ENCODE measurements around the gene GDAP2.

GDAP2 gene

DNA sequence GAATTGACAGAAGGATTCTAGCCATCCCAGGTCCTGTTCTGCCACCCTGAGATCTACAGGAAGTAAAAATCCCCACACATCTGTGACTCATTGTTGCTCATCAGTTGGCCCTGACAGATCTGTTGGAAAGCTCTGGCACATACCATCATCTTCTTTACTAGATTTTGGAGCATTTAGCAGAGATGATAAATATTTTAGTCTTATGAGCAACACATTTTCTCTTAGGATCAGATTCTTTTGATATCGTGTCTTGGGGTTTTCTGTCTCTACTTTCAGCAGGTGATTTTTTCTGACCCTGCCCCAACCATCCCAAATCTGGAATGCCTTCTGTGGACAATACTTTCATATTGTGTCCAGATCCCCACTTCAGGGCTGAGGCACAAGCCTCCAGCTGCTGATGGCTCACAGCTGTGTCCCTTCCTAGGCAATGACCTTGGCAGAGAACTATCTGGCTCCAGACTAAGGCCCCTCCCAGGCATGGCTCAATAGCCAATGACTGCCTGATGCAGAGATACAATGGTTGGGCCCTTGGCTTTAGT lies 102.8 kb downstream of the GDAP2 start:
- no peak for DNase-seq (ENCODE audit: extremely low spot score)
- ChIA-PET POLR2A (no interaction called here), CTCF (no interaction called here)
- TF ChIP-seq, protein P1, sequence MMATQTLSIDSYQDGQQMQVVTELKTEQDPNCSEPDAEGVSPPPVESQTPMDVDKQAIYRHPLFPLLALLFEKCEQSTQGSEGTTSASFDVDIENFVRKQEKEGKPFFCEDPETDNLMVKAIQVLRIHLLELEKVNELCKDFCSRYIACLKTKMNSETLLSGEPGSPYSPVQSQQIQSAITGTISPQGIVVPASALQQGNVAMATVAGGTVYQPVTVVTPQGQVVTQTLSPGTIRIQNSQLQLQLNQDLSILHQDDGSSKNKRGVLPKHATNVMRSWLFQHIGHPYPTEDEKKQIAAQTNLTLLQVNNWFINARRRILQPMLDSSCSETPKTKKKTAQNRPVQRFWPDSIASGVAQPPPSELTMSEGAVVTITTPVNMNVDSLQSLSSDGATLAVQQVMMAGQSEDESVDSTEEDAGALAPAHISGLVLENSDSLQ (IDR thresholded peaks at IDR 0.05): no peak
- no peak for TF ChIP-seq SP1 (IDR thresholded peaks at IDR 0.05)
- TF ChIP-seq ZNF384 (IDR thresholded peaks at IDR 0.05): no peak
- no peak for TF ChIP-seq HDGF (IDR thresholded peaks at IDR 0.05; ENCODE audit: borderline replicate concordance)
- no peak for TF ChIP-seq LEF1 (IDR thresholded peaks at IDR 0.05; ENCODE audit: borderline replicate concordance)
- no peak for TF ChIP-seq FOXA1 (IDR thresholded peaks at IDR 0.05)
- no peak for TF ChIP-seq NFRKB (IDR thresholded peaks at IDR 0.05)
- TF ChIP-seq CTBP1 (IDR thresholded peaks at IDR 0.05; ENCODE audit: borderline replicate concordance): no peak
- no peak for TF ChIP-seq FOXK2 (IDR thresholded peaks at IDR 0.05)
- no peak for TF ChIP-seq ARNT (IDR thresholded peaks at IDR 0.05)
- no peak for TF ChIP-seq BHLHE40 (IDR thresholded peaks at IDR 0.05; ENCODE audit: borderline replicate concordance)
- TF ChIP-seq L3MBTL2 (conservative IDR thresholded peaks at IDR 0.05): no peak
- no peak for TF ChIP-seq FOXM1 (IDR thresholded peaks at IDR 0.05; ENCODE audit: borderline replicate concordance)
- no peak for TF ChIP-seq SUZ12 (IDR thresholded peaks at IDR 0.05)
- no peak for TF ChIP-seq ELF4 (IDR thresholded peaks at IDR 0.05)

DNA sequence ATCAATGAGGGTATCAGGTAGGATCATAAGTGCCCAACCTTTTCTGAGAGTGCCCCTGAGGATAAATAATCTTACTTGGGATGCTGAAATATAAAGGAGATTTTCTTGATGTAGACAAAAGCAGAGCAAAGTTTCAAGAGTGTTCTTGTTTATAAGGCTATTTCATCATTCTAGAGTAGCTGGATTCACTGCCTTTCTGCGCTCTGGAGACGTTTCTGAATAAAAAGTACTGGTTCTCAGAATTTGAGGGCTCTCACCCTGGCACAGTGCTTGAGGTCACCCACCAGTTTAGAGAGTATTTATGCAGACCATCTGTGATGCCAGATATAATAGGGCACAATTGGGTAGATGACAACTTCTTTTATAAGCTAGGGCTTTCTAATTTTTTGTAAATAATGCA lies 103.3 kb downstream of the GDAP2 start:
- ChIA-PET CTCF (no interaction called here), POLR2A (no interaction called here)
- no peak for DNase-seq (ENCODE audit: extremely low spot score)
- TF ChIP-seq BHLHE40 (IDR thresholded peaks at IDR 0.05; ENCODE audit: borderline replicate concordance): no peak
- TF ChIP-seq ARNT (IDR thresholded peaks at IDR 0.05): no peak
- no peak for TF ChIP-seq SUZ12 (IDR thresholded peaks at IDR 0.05)
- no peak for TF ChIP-seq NFRKB (IDR thresholded peaks at IDR 0.05)
- no peak for TF ChIP-seq FOXM1 (IDR thresholded peaks at IDR 0.05; ENCODE audit: borderline replicate concordance)
- TF ChIP-seq, protein P1 (IDR thresholded peaks at IDR 0.05): no peak
- no peak for TF ChIP-seq CTBP1 (IDR thresholded peaks at IDR 0.05; ENCODE audit: borderline replicate concordance)

GRCh38 chr1:117825414-117825813 lies 104.0 kb downstream of the GDAP2 start:
- DNase-seq (ENCODE audit: extremely low spot score): no peak
- TF ChIP-seq SUZ12 (IDR thresholded peaks at IDR 0.05): no peak
- no peak for TF ChIP-seq LEF1 (IDR thresholded peaks at IDR 0.05; ENCODE audit: borderline replicate concordance)
- TF ChIP-seq FOXM1 (IDR thresholded peaks at IDR 0.05; ENCODE audit: borderline replicate concordance): no peak
- TF ChIP-seq ZNF384 (IDR thresholded peaks at IDR 0.05): no peak
- ChIA-PET POLR2A (no interaction called here), CTCF (no interaction called here)

- TF ChIP-seq LEF1 (IDR thresholded peaks at IDR 0.05; ENCODE audit: borderline replicate concordance) (no peak), FOXM1 (IDR thresholded peaks at IDR 0.05; ENCODE audit: borderline replicate concordance) (no peak), CTBP1 (IDR thresholded peaks at IDR 0.05; ENCODE audit: borderline replicate concordance) (no peak), BHLHE40 (IDR thresholded peaks at IDR 0.05; ENCODE audit: borderline replicate concordance) (no peak), FOXK2 (IDR thresholded peaks at IDR 0.05) (no peak), ZNF384 (IDR thresholded peaks at IDR 0.05) (no peak), HDGF (IDR thresholded peaks at IDR 0.05; ENCODE audit: borderline replicate concordance) (no peak), ELF4 (IDR thresholded peaks at IDR 0.05) (no peak)
- DNase-seq (ENCODE audit: extremely low spot score): no peak
- ChIA-PET CTCF (interaction anchor here (1.2 kb wide), 1 partner anchor 8 kb away, joined by 4 read pairs; no protein-coding TSS in a partner anchor), POLR2A (no interaction called here)
Observed at GRCh38 chr1:117824616-117825015, 104.8 kb downstream of the GDAP2 start.

DNA sequence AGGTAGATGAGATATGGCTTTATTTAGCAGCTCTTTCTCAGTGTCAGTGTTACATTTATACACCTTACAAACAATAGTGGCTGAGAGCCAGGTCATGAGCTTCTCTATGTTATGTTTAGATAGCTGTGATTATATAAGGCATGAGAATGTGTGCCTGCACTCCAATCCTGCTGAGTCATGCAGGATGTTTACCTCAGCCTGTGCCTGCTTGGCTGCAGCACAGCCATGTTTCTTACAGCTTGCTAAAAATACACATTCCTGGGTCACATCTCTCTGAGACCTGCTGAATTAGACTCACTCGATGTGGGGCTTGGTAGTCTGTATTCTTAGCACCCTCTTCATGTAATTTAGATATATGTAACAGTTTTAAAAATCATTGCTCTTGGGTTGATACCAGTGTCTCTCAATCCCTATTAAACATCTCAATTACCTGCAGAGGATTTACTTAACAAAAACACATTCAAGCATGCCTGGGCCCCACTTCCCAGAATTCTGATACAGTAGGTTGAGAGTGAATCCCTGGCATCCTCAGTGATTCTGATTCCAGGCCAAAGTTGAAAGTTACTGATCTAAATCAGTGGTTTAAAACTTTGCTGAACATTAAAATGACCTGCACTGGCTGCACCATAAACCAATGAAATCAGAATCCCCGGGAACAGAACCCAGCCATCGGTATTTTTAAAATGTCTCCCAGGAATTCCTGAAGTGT lies 107.5 kb downstream of the GDAP2 start:
- ChIA-PET CTCF (no interaction called here), POLR2A (no interaction called here)
- TF ChIP-seq HDGF (IDR thresholded peaks at IDR 0.05; ENCODE audit: borderline replicate concordance) (no peak), SP1 (IDR thresholded peaks at IDR 0.05) (no peak), TARDBP (IDR thresholded peaks at IDR 0.05) (no peak), FOXK2 (IDR thresholded peaks at IDR 0.05) (no peak), SUZ12 (IDR thresholded peaks at IDR 0.05) (no peak), FOXA1 (IDR thresholded peaks at IDR 0.05) (no peak), ELF4 (IDR thresholded peaks at IDR 0.05) (no peak), FOXM1 (IDR thresholded peaks at IDR 0.05; ENCODE audit: borderline replicate concordance) (no peak), ZNF384 (IDR thresholded peaks at IDR 0.05) (no peak), CTBP1 (IDR thresholded peaks at IDR 0.05; ENCODE audit: borderline replicate concordance) (no peak), LEF1 (IDR thresholded peaks at IDR 0.05; ENCODE audit: borderline replicate concordance) (no peak), ARNT (IDR thresholded peaks at IDR 0.05) (no peak), BHLHE40 (IDR thresholded peaks at IDR 0.05; ENCODE audit: borderline replicate concordance) (no peak), NFRKB (IDR thresholded peaks at IDR 0.05) (no peak), L3MBTL2 (conservative IDR thresholded peaks at IDR 0.05) (no peak)
- TF ChIP-seq, protein P1 (IDR thresholded peaks at IDR 0.05): no peak
- no peak for DNase-seq (ENCODE audit: extremely low spot score)

DNA sequence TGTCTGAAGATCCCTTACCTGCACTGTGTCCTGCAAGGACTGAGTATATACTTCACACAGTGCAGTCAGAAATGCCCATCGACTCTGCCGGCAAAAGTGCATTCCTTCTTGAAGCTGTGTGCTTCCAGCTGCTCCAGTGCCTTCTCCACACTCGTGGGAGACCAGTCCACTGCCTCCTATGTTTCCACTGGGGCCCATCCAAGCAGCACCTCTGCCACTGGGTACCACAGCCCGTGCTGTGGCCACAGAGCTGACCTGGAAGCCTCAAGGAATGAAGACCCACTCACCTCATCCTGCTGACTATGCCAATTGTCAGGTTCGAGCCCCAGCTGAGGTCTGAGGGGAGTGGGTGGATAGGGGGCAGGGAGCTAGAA lies 108.1 kb downstream of the GDAP2 start:
- no peak for DNase-seq (ENCODE audit: extremely low spot score)
- TF ChIP-seq FOXM1 (IDR thresholded peaks at IDR 0.05; ENCODE audit: borderline replicate concordance): no peak
- TF ChIP-seq SUZ12 (IDR thresholded peaks at IDR 0.05): no peak
- no peak for TF ChIP-seq ZNF384 (IDR thresholded peaks at IDR 0.05)
- no peak for TF ChIP-seq ARNT (IDR thresholded peaks at IDR 0.05)
- ChIA-PET CTCF (no interaction called here), POLR2A (no interaction called here)

Measured in HEK293T (cell line).